ENCODE results near the gene RSPRY1. TPM values are rescaled to one million over a fixed set of nuclear protein-coding genes. Genes with fewer than 3 reads are reported as not detected.

The RSPRY1 gene
- total RNA-seq, 2 experiments from 2014 or later = 32.2 to 34.2 TPM

DNA sequence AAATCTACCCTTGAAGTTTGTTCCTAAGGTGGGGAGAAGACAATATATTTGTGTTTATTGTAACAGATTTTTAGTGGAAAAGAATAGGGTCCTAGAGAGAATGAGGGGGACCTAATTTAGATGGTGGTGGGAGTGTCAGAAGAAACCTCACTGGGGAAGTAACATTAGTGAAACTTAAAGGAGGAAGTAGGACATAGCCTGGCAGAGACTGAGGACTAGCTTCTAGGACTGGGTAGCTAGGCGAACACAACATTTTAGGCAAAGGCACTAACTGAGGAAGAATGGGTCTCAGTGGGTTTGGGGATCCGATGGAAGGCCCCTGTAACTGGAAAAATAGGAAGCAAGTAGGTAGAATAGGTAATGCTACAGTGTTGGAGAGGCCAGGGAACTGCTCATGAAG lies 54.7 kb downstream of the RSPRY1 start:
- Mint-ChIP-seq H3K4me3 (no peak overlapping the region), H3K9me3 (no peaks in the 10 kb centered on the region), H3K27me3 (no peaks in the 10 kb centered on the region), H3K27ac (no peak overlapping the region), H3K4me1 (peaks cover 20% of the 10 kb centered on the region), H3K36me3 (ENCODE audit: low read depth) (peaks cover 27% of the 10 kb centered on the region)
- CTCF ChIA-PET = no interaction called here
- DNase-seq = no peak
- POLR2A ChIA-PET = no interaction called here

DNA sequence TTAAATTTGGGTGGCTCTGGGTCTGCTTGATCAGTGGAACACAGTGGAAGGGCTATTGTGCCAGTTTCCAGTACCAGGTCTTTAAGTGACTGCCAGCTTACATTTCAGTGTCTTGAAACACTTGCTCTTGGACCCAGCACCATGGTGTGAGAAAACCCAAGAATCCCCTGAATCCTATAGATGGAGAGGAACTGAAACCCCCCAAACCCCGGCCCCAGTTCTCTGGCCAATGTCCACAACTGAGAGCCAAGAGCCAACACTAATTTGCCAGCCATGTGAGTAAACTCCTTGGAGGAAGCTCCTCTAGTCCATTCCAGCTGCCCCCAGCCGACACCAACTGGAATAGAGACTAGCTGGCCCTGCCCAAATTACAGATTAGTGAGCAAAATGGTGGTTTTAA lies 56.5 kb downstream of the RSPRY1 start:
- POLR2A ChIA-PET = no interaction called here
- H3K36me3 Mint-ChIP-seq (ENCODE audit: low read depth) = peaks cover 28% of the 10 kb centered on the region
- H3K27me3 Mint-ChIP-seq = no peaks in the 10 kb centered on the region
- H3K27ac Mint-ChIP-seq = no peak overlapping the region
- CTCF ChIA-PET = no interaction called here
- peaks cover 19% of the 10 kb centered on the region for H3K4me1 Mint-ChIP-seq
- no peak overlapping the region for H3K4me3 Mint-ChIP-seq
- H3K9me3 Mint-ChIP-seq = no peaks in the 10 kb centered on the region
- DNase-seq = no peak

DNA sequence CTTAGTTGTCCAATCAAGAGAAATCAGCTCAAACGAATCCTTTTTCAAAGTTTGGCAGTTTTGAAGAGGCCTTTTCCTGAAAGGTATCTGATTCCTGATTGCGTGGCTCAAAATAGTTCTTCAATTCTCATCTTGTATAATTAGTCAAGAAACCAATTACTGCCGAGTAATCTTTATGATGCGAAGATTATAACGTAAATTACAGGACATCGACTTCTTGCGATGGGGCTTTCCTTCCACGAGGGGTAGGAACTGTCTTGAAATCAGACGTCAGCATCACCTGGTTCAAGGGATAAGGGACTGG lies 58.3 kb downstream of the RSPRY1 start:
- H3K27me3 Mint-ChIP-seq = no peaks in the 10 kb centered on the region
- H3K4me1 Mint-ChIP-seq = peaks cover 19% of the 10 kb centered on the region
- peaks cover 24% of the 10 kb centered on the region for H3K36me3 Mint-ChIP-seq (ENCODE audit: low read depth)
- H3K27ac Mint-ChIP-seq = peak overlapping the region; percentile 91
- ChIA-PET CTCF (interaction anchor here (1.3 kb wide), 1 partner anchor 487 kb away, joined by 3 read pairs; no protein-coding TSS in a partner anchor), POLR2A (no interaction called here)
- H3K9me3 Mint-ChIP-seq = no peaks in the 10 kb centered on the region
- DNase-seq = no peak
- H3K4me3 Mint-ChIP-seq = peak overlapping the region; percentile 85

DNA sequence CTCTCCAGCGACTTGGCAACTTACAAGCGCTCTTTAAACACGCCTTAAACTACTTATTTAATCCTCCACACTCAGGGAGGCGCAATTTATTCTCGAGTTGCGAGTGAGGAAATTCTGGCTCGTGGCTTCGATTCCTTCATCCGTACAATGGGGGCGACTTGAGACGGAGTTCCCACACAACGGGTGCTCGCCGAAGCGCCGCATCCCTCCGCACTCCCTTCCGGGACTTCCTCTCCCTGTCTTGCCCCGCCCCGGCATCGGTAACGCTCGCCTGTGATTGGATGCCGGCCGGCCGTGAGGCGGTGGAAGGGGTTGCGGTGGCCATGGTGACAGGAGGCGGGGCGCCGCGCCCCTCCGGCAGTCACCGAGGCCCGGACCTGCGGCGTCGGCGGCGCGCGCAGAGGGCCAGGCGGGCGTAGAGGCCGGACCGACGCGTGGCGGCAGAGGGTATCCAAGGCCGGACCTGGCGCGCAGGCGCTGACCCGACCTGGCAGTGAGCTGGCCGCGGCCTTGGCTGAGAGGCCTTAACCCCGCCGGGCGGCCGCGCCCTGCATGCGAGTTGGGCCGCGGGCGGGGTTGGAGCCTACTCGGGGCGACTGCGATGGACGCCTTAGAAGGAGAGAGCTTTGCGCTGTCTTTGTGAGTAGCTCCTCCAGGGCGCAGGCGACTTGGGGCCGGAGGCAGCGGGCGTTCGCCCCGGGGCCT lies 58.8 kb downstream of the RSPRY1 start, which contains the start of gene ARL2BP:
TSS of gene ARL2BP (plus strand) at position 493 of the 705 bp plus-strand sequence. CDS start at position 602, 109 bp downstream.
- ChIA-PET CTCF (interaction anchor here (0.8 kb wide), 1 partner anchor 32 kb away, joined by 3 read pairs; no protein-coding TSS in a partner anchor), POLR2A (no interaction called here)
- DNase-seq = peak; percentile 98
- Mint-ChIP-seq H3K9me3 (no peaks in the 10 kb centered on the region), H3K4me1 (peaks cover 21% of the 10 kb centered on the region), H3K27ac (peak within 1 kb of the TSS; percentile 91), H3K4me3 (peak within 1 kb of the TSS; percentile 85), H3K27me3 (no peaks in the 10 kb centered on the region), H3K36me3 (ENCODE audit: low read depth) (peaks cover 27% of the 10 kb centered on the region)

DNA sequence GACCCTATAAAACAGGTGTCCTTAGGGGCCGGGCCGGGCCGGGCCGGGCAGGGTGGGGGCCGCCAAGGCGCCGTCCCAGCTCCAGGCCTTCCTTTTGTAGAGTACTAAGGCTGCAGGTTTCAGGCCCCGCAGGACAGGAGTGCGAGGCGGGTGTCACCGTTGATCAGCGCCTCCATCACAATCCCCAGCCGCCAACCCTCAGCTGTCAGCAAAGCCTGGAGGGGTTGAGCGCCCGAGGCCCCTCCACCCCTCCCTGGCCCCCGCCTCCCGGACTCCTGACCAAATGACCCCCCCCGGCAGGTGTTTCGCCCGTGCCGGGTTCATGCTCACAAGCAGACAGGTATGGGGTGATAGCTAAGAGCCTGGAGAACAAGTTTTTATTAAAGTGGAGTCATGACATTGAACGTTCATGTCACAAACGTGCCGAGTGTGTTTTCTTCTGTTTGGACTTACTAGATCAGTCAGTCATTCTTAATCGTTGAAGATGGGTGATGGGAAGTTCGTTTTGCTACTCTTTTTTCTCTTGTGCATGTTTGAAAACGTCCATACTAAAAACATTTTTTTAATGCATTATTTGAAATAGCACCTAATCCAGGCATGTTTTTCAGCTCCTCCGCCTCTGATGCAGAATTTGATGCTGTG lies 59.5 kb downstream of the RSPRY1 start:
- Mint-ChIP-seq H3K27me3 (no peaks in the 10 kb centered on the region), H3K27ac (peak overlapping the region; percentile 67), H3K4me1 (peaks cover 21% of the 10 kb centered on the region), H3K9me3 (no peaks in the 10 kb centered on the region), H3K36me3 (ENCODE audit: low read depth) (peaks cover 29% of the 10 kb centered on the region), H3K4me3 (peak overlapping the region; percentile 85)
- no peak for DNase-seq
- CTCF ChIA-PET = interaction anchor here (0.8 to 1.1 kb wide), 2 partner anchors 32 to 35 kb away, joined by 3 read pairs; no protein-coding TSS in a partner anchor
- POLR2A ChIA-PET = no interaction called here

DNA sequence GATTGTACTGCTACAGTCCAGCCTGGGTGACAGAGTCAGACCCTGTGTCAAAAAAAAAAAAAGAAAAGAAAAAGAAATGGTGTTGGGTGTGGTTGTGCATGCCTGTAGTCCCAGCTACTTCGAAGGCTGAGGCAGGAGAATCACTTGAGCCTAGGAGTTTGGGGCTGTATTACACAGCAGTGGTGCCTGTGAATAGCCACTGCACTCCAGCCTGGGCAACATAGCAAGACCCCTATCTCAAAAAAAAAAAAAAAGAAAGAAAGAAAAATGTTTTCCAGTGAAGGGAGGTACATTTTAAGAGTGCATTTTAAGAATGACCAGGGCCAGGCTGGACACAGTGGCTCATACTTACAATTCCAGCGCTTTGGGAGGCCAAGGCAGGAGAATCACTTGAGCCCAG lies 65.2 kb downstream of the RSPRY1 start:
- Mint-ChIP-seq H3K4me1 (peaks cover 2% of the 10 kb centered on the region), H3K9me3 (peaks cover 3% of the 10 kb centered on the region), H3K4me3 (no peak overlapping the region), H3K27ac (no peak overlapping the region), H3K36me3 (ENCODE audit: low read depth) (peaks cover 45% of the 10 kb centered on the region), H3K27me3 (no peaks in the 10 kb centered on the region)
- ChIA-PET CTCF (interaction anchor here (0.6 kb wide), 1 partner anchor 438 kb away, joined by 3 read pairs; no protein-coding TSS in a partner anchor), POLR2A (no interaction called here)
- DNase-seq = no peak

DNA sequence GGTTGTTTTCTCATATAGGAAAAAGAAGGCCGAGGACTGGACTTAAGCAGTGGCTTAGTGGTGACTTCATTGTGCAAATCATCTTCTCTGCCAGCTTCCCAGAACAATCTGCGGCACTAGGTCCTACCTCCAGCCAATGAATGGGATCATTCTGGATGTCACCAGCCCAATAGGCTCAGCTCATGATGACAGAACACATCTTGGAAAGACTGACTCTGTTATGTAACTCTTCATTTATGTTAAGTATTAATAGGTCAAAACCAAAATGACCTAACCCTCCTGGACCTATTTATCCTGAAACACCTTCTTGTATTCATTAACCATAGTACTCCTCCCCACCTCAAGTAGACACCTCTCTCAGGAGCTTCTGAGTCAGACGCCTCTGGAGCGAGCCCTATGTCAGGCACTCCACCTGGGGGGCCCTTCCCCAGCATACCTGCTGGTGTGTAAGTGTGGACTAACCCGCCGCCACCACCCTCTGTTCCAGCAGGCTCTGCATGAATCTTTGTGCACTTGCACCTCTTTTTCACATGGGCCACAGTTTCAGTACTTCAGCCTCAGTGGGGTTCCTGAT lies 66.1 kb downstream of the RSPRY1 start:
- Mint-ChIP-seq H3K36me3 (ENCODE audit: low read depth) (peaks cover 42% of the 10 kb centered on the region), H3K9me3 (peaks cover 3% of the 10 kb centered on the region), H3K4me3 (no peak overlapping the region), H3K4me1 (peaks cover 2% of the 10 kb centered on the region), H3K27ac (no peak overlapping the region), H3K27me3 (no peaks in the 10 kb centered on the region)
- no peak for DNase-seq
- ChIA-PET POLR2A (no interaction called here), CTCF (interaction anchor here (0.5 kb wide), 1 partner anchor 276 kb away, joined by 3 read pairs; no protein-coding TSS in a partner anchor)

DNA sequence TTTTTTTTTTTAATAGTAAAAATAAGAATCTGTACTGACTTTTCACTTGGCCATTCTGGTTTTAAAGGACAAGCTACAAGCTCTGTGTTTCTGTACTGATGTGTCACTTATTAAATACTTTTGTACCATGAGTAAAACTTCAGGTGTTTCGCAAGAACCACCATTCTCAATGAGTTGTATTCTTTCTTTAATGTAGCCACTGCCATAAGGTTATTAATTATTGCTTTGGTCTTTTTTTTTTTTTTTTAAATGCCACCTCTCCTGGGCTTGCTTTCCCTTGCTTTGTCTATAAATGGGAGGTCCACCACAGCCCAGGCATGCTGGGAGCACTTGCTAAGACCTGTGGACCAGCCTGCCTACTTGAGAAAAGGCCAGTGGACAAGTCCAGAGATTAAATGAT lies 67.3 kb downstream of the RSPRY1 start:
- DNase-seq = no peak
- Mint-ChIP-seq H3K27me3 (no peaks in the 10 kb centered on the region), H3K4me3 (no peak overlapping the region), H3K36me3 (ENCODE audit: low read depth) (peaks cover 35% of the 10 kb centered on the region), H3K9me3 (peaks cover 3% of the 10 kb centered on the region), H3K27ac (no peak overlapping the region), H3K4me1 (peaks cover 2% of the 10 kb centered on the region)
- POLR2A ChIA-PET = interaction anchor here (0.6 kb wide), 1 partner anchor 160 kb away, joined by 3 read pairs; no protein-coding TSS in a partner anchor
- CTCF ChIA-PET = no interaction called here

DNA sequence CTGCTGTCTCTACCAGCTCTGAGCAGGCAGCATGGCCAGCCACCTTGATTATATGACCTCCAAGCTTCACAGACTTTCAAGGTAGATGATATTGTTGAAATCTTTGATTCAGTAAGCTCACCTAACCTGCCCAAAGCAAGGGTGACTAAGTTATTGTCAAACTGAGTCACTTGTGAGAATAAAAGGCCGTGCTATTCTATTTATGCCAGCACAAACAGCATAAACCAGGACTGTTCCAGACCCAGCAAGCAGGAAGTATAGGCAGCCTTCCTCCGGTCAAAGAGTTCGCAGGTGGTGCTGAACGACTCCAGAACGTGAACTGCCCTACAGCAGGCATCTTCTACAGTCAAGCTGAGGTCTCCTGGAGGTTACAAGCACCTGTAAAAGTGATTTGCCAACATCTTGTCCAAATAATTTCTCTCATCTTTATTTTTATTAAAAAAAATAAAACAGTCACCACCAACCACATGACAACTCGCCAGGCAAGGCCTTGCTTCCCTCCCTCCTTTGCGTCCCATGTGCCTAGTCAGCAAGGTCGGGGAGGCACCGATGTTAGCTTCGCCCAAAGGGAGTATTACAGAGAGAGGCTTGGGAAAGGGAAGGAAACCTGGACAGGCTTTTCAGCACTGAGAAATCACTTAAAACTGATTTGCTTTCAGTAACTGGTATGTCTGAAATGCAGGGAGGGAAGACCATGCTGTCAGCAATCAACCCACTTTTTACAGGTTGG lies 69.7 kb downstream of the RSPRY1 start:
- no peak overlapping the region for H3K4me3 Mint-ChIP-seq
- H3K27ac Mint-ChIP-seq = no peak overlapping the region
- ChIA-PET POLR2A (interaction anchor here (0.6 kb wide), 1 partner anchor 135 kb away, joined by 5 read pairs; no protein-coding TSS in a partner anchor), CTCF (interaction anchor here (0.6 to 1.8 kb wide), 3 partner anchors 8 to 35 kb away, joined by 3 to 6 read pairs (median 3); no protein-coding TSS in a partner anchor)
- no peaks in the 10 kb centered on the region for H3K27me3 Mint-ChIP-seq
- no peak for DNase-seq
- peaks cover 3% of the 10 kb centered on the region for H3K9me3 Mint-ChIP-seq
- peaks cover 18% of the 10 kb centered on the region for H3K36me3 Mint-ChIP-seq (ENCODE audit: low read depth)
- peaks cover 11% of the 10 kb centered on the region for H3K4me1 Mint-ChIP-seq

DNA sequence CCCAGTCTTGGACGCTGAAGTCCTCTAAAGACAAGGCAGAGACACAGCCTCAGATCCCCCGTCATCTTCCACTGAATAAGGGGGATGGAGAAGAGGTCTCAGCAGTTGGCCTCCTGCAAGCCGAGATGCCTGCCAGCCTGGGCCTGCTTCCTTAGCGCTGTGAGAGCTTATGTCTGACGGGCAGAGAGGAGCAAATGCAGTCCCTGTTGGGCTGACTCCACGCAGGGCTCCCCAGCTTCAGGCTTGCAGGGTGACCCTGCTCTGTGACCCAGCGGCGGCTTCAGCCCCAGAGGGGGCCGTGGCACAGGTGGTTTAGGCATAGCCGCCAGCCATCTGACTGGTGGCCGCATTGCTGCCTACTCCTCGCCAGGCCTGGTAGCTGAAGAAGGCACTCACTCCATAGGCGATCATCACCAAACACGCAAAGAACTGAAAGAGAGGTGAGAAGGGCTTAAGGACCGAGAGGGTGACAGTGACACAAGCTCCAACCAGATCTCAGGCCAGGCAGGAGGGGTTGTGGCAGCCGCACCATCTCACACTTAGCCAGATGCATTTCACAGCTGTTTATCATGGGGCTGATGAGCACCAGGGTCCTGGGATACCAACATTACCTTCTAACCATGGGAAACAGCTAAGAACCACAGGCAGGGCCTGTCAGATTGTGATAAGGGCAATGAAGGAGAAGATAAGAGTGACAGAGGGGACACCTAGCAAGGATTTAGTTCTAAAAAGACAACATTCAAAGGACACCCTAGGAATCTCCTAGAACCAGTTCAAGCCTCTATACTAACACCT lies 70.7 kb downstream of the RSPRY1 start:
- DNase-seq = no peak
- Mint-ChIP-seq H3K4me3 (no peak overlapping the region), H3K4me1 (peaks cover 11% of the 10 kb centered on the region), H3K27me3 (no peaks in the 10 kb centered on the region), H3K27ac (no peak overlapping the region), H3K36me3 (ENCODE audit: low read depth) (peaks cover 14% of the 10 kb centered on the region), H3K9me3 (peaks cover 3% of the 10 kb centered on the region)
- ChIA-PET POLR2A (no interaction called here), CTCF (interaction anchor here (1.1 kb wide), 1 partner anchor 9 kb away, joined by 3 read pairs; no protein-coding TSS in a partner anchor)

DNA sequence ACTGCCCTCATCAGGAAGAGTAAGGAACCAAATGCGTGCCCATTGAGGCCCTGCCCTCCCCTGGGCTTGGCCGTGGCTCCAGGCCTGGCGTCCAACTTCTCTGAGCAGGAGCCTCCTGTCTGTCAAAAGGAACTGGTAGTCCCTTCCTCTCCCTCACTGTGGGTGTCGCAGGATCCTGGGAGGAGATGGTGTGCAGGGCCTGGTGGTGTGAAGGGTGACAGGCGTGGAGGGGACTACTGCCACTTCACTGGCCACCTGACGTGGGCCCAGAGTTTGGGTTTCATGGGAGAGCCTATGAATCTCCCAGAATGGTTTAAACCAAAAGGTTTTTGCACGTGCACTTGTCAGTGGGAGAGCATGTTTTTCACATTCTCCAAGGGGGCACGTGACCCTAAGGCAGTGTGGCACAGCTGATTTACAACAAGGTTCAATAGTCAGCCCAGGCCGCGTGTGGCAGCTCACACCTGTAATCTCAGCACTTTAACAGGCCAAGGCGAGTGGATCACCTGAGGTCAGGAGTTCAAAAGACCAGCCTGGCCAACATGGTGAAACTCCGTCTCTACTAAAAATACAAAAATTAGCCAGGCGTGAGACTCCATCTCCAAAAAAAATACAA lies 71.4 kb downstream of the RSPRY1 start:
- peaks cover 7% of the 10 kb centered on the region for H3K36me3 Mint-ChIP-seq (ENCODE audit: low read depth)
- H3K9me3 Mint-ChIP-seq = peaks cover under 1% of the 10 kb centered on the region
- H3K4me1 Mint-ChIP-seq = peaks cover 11% of the 10 kb centered on the region
- CTCF ChIA-PET = interaction anchor here (1.1 kb wide), 1 partner anchor 10 kb away, joined by 3 read pairs; no protein-coding TSS in a partner anchor
- no peaks in the 10 kb centered on the region for H3K27me3 Mint-ChIP-seq
- POLR2A ChIA-PET = no interaction called here
- DNase-seq = no peak
- no peak overlapping the region for H3K4me3 Mint-ChIP-seq
- no peak overlapping the region for H3K27ac Mint-ChIP-seq
